Hepatocyte (in vitro differentiated cells): Measurements from ENCODE around the gene UBE2QL1.

Experiments
- EZH2 ChIP-seq: fragments of 200-600 bp; sonication (generic); IDR thresholded peaks from 2 replicates; pipeline ENCODE4 v1.6.1; 2016; ENCODE audit warnings: antibody characterized with exemption, mild to moderate bottlenecking, borderline replicate concordance
- EZH2phosphoT487 ChIP-seq: fragments of 200-600 bp; sonication (generic); IDR thresholded peaks from one replicate; pipeline ENCODE4 v1.6.1; 2018; ENCODE audit warnings: antibody characterized with exemption, mild to moderate bottlenecking, low read depth, moderate library complexity; ENCODE audit not compliant: unreplicated experiment, severe bottlenecking
- TF ChIP-seq, protein P1 (sequence below): fragments of 200-600 bp; sonication (generic); IDR thresholded peaks from 2 replicates; pipeline ENCODE4 v1.5.1; 2016; ENCODE audit warnings: antibody characterized with exemption, mild to moderate bottlenecking; ENCODE audit not compliant: poor library complexity

DNA sequence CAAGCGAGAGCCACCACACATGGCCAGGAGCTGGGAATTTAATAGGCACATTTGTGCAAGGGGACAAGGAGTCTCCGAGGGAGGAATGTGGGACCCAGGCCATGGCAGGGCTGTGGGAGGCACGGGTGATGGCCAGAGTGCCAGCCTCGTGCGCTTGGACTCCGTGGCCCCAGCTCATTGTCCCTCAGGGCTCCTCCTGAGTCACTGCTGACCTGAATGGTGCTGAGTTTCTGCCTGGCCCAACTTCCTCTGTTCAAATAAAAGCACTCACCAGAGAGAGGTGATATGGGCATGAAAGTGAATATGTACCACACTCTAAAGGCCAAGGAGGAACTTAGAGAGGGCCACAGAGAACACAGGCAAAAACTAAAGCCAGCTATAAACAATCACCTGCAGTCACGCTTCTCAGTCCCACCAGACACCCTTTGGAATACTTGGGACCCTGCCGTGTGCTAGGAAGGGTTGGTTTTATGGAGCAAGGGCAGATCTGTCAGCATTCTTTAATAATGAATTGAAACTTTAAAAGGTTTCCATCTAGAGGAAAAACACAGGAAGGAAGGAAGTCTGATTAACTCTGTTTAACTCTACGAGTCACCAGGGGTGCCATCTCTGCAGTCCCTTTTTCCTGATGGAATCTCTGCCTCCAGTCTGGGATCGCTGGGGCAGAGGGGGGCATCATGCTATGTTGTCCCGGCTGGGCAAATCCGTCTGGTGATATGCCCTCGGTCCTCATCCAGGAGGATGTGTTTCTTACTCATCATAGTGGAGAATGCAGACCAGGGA lies 25.1 kb upstream of the UBE2QL1 start:
- TF ChIP-seq, protein P1, sequence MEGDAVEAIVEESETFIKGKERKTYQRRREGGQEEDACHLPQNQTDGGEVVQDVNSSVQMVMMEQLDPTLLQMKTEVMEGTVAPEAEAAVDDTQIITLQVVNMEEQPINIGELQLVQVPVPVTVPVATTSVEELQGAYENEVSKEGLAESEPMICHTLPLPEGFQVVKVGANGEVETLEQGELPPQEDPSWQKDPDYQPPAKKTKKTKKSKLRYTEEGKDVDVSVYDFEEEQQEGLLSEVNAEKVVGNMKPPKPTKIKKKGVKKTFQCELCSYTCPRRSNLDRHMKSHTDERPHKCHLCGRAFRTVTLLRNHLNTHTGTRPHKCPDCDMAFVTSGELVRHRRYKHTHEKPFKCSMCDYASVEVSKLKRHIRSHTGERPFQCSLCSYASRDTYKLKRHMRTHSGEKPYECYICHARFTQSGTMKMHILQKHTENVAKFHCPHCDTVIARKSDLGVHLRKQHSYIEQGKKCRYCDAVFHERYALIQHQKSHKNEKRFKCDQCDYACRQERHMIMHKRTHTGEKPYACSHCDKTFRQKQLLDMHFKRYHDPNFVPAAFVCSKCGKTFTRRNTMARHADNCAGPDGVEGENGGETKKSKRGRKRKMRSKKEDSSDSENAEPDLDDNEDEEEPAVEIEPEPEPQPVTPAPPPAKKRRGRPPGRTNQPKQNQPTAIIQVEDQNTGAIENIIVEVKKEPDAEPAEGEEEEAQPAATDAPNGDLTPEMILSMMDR: no peak
- TF ChIP-seq EZH2phosphoT487 (no peak), EZH2 (no peak)
